H1 (cell line): ENCODE measurements around the gene CAP2. TPM values are rescaled to one million over a fixed set of nuclear protein-coding genes. Genes with fewer than 3 reads are reported as not detected.

Source experiments
- CTCF ChIA-PET: fragments of 300-600 bp; sonication (Branson Sonifier 250); formaldehyde crosslinking; loops from one replicate; lab custom pipeline; 2021; ENCODE audit not compliant: partially characterized antibody; lab: Charles Lee
- POLR2A ChIA-PET: fragments of 300-600 bp; sonication (Branson Sonifier 250); formaldehyde crosslinking; loops from one replicate; lab custom pipeline; 2021; ENCODE audit warnings: inconsistent platforms; ENCODE audit not compliant: partially characterized antibody; lab: Charles Lee
- DNase-seq, 2 experiments: peaks; one replicate each; pipeline versions ENCODE4 v3.0.0 to v3.0.0-alpha.2; 2010 to 2022; ENCODE audit warnings: low spot score in 2 of 2, low read depth in 1 of 2, mixed read lengths in 1 of 2
- FAIRE-seq: peaks from 2 replicates; lab custom pipeline; 2011; peaks lifted over from hg19 to GRCh38; lab: Jason Lieb, UNC
- H2AFZ ChIP-seq: 2 replicates; pipeline ENCODE4 v1.8.1; 2012; ENCODE audit warnings: low read length, inconsistent platforms
- H2AK5ac ChIP-seq: 2 replicates; pipeline ENCODE4 v1.6.1; 2013; ENCODE audit warnings: low read depth, low read length
- H2BK120ac ChIP-seq: replicated peaks from 2 replicates; pipeline ENCODE3; 2013; ENCODE audit warnings: low read depth, low read length, inconsistent platforms
- H2BK12ac ChIP-seq: 2 replicates; pipeline ENCODE4 v1.6.1; 2013; ENCODE audit warnings: low read depth, low read length
- H2BK15ac ChIP-seq: 2 replicates; pipeline ENCODE4 v1.6.1; 2013; ENCODE audit warnings: low read length
- H2BK20ac ChIP-seq: 2 replicates; pipeline ENCODE4 v1.6.1; 2013; ENCODE audit warnings: low read length
- H2BK5ac ChIP-seq: 2 replicates; pipeline ENCODE4 v1.6.1; 2013; ENCODE audit warnings: low read depth, low read length
- H3K14ac ChIP-seq: 2 replicates; pipeline ENCODE4 v1.6.1; 2013; ENCODE audit warnings: inconsistent platforms; ENCODE audit not compliant: insufficient read length
- H3K18ac ChIP-seq: 2 replicates; pipeline ENCODE4 v1.6.1; 2013; ENCODE audit warnings: low read length; ENCODE audit errors: extremely low read depth
- H3K23ac ChIP-seq: 2 replicates; pipeline ENCODE4 v1.6.1; 2013; ENCODE audit warnings: inconsistent platforms; ENCODE audit not compliant: insufficient read length
- H3K23me2 ChIP-seq: 2 replicates; pipeline ENCODE4 v1.6.1; 2013; ENCODE audit warnings: low read depth, low read length
- H3K27ac ChIP-seq: 2 replicates; pipeline ENCODE4 v1.6.1; 2011; ENCODE audit warnings: low read depth, low read length, inconsistent platforms
- H3K27me3 ChIP-seq, 4 experiments: replicated peaks in 1 of 4; 1 replicate in 1 of 4; 2 replicates in 3 of 4; pipeline versions ENCODE4 v1.6.1 to v1.8.1; 2011 to 2013; ENCODE audit warnings: low read length in 3 of 4, mild to moderate bottlenecking in 3 of 4, inconsistent platforms in 2 of 4, mixed read lengths in 2 of 4, moderate library complexity in 1 of 4; ENCODE audit not compliant: control insufficient read depth in 3 of 4, insufficient read depth in 3 of 4; ENCODE audit errors: extremely low read depth in 1 of 4
- H3K36me3 ChIP-seq, 4 experiments: 2 replicates each; pipeline versions ENCODE4 v1.6.1 to v1.8.1; 2011 to 2013; ENCODE audit warnings: mild to moderate bottlenecking in 4 of 4, low read length in 3 of 4, moderate library complexity in 2 of 4, control low read depth in 1 of 4, inconsistent platforms in 1 of 4; ENCODE audit not compliant: insufficient read depth in 4 of 4, control insufficient read depth in 2 of 4
- H3K4ac ChIP-seq: replicated peaks from 2 replicates; pipeline ENCODE3; 2013; ENCODE audit warnings: low read length, low read depth, mixed read lengths, inconsistent platforms; ENCODE audit not compliant: insufficient read length
- H3K4me1 ChIP-seq, 4 experiments: replicated peaks in 1 of 4; 1 replicate in 1 of 4; 2 replicates in 3 of 4; pipeline versions ENCODE4 v1.6.1 to v1.8.1; 2011 to 2013; ENCODE audit warnings: low read length in 3 of 4, inconsistent platforms in 2 of 4, mixed read lengths in 1 of 4; ENCODE audit not compliant: insufficient read depth in 4 of 4, control insufficient read depth in 3 of 4
- H3K4me2 ChIP-seq, 2 experiments: 2 replicates each; pipeline versions ENCODE4 v1.6.1 to v1.8.1; 2011 to 2013; ENCODE audit warnings: low read depth in 2 of 2, low read length in 2 of 2, control low read depth in 1 of 2, inconsistent platforms in 1 of 2, mild to moderate bottlenecking in 1 of 2; ENCODE audit not compliant: insufficient read depth in 1 of 2
- H3K4me3 ChIP-seq, 4 experiments: fragments of 200-600, 300-600 bp in 1 of 4; sonication (generic), shearing (Covaris generic), sonication (Bioruptor Twin) in 1 of 4; 2 replicates each; pipeline versions ENCODE4 v1.5.1 to v1.8.1; 2011 to 2016; ENCODE audit warnings: low read length in 4 of 4, low read depth in 3 of 4, control low read depth in 2 of 4, inconsistent platforms in 2 of 4, mild to moderate bottlenecking in 2 of 4, mixed read lengths in 1 of 4, moderate library complexity in 1 of 4; ENCODE audit not compliant: insufficient read depth in 2 of 4; ENCODE audit errors: extremely low read depth in 1 of 4
- H3K56ac ChIP-seq: replicated peaks from 2 replicates; pipeline ENCODE3; 2013; ENCODE audit warnings: low read depth, mild to moderate bottlenecking, mixed read lengths, low read length, inconsistent platforms; ENCODE audit not compliant: insufficient read length
- H3K79me1 ChIP-seq: 2 replicates; pipeline ENCODE4 v1.6.1; 2013; ENCODE audit warnings: low read depth, low read length, control low read depth
- H3K79me2 ChIP-seq, 2 experiments: 2 replicates each; pipeline versions ENCODE4 v1.6.1 to v1.8.1; 2012 to 2013; ENCODE audit warnings: low read length in 2 of 2, mild to moderate bottlenecking in 2 of 2, inconsistent platforms in 1 of 2; ENCODE audit not compliant: insufficient read depth in 2 of 2, control insufficient read depth in 1 of 2
- H3K9ac ChIP-seq, 4 experiments: replicated peaks in 1 of 4; 1 replicate in 1 of 4; 2 replicates in 3 of 4; pipeline versions ENCODE4 v1.6.1 to v1.8.1; 2011 to 2013; ENCODE audit warnings: low read depth in 3 of 4, low read length in 3 of 4, control low read depth in 2 of 4, mild to moderate bottlenecking in 2 of 4, moderate library complexity in 2 of 4, inconsistent platforms in 1 of 4; ENCODE audit errors: extremely low read depth in 1 of 4
- H3K9me3 ChIP-seq, 2 experiments: 2 replicates each; pipeline versions ENCODE4 v1.6.1 to v1.8.1; 2012 to 2013; ENCODE audit warnings: mild to moderate bottlenecking in 2 of 2, moderate library complexity in 2 of 2, control low read depth in 1 of 2, inconsistent platforms in 1 of 2, low read depth in 1 of 2, low read length in 1 of 2, mixed read lengths in 1 of 2; ENCODE audit not compliant: insufficient read depth in 2 of 2
- H4K20me1 ChIP-seq, 2 experiments: replicated peaks in 1 of 2; 2 replicates each; pipeline versions ENCODE3 to v1.8.1; 2011 to 2013; ENCODE audit warnings: inconsistent platforms in 2 of 2, low read length in 2 of 2, mild to moderate bottlenecking in 1 of 2; ENCODE audit not compliant: insufficient read depth in 2 of 2, control insufficient read depth in 1 of 2
- H4K5ac ChIP-seq: 2 replicates; pipeline ENCODE4 v1.6.1; 2013; ENCODE audit warnings: low read length, low read depth, mixed read lengths, inconsistent platforms; ENCODE audit not compliant: insufficient read length
- H4K8ac ChIP-seq: 2 replicates; pipeline ENCODE4 v1.8.0; 2013; ENCODE audit warnings: mild to moderate bottlenecking, moderate library complexity, low read length, inconsistent platforms; ENCODE audit not compliant: insufficient read depth; ENCODE audit errors: extremely low read depth
- H4K91ac ChIP-seq: replicated peaks from 2 replicates; pipeline ENCODE3; 2013; ENCODE audit warnings: low read length, mixed read lengths, inconsistent platforms; ENCODE audit not compliant: insufficient read length
- JUND ChIP-seq: IDR thresholded peaks from 2 replicates; pipeline ENCODE4 v1.6.1; 2011; ENCODE audit warnings: mild to moderate bottlenecking, improper control_type of control experiment, low read length
- POLR2AphosphoS5 ChIP-seq: IDR thresholded peaks from 2 replicates; pipeline ENCODE4 v1.6.1; 2011; ENCODE audit warnings: low read depth, low read length
- TCF12 ChIP-seq: IDR thresholded peaks from 2 replicates; pipeline ENCODE4 v1.6.1; 2011; ENCODE audit warnings: low read depth, mild to moderate bottlenecking, low read length
- WGBS, 2 experiments: shearing (Covaris generic) in 1 of 2; methylation state at CpG; one replicate each; pipeline versions ENCODE4 v1.1.6 to v1.1.7; 2013 to 2015; ENCODE audit warnings: low lambda C conversion rate in 2 of 2, mixed read lengths in 2 of 2, inconsistent platforms in 1 of 2, low coverage in 1 of 2, missing lambda C conversion rate in 1 of 2; ENCODE audit not compliant: insufficient replicate concordance in 2 of 2, insufficient coverage in 1 of 2, insufficient read length in 1 of 2; ENCODE audit errors: extremely low coverage in 1 of 2, missing lambda C conversion rate in 1 of 2; 5-methylcytosine and 5-hydroxymethylcytosine counted together
- polyA plus RNA-seq, 7 experiments: library from polyadenylated mRNA; depleted of rRNA in 3 of 7; stranded (reverse) in 5 of 7; unstranded in 2 of 7; fragments of >200 nt in 5 of 7; fragments of 200-250 nt in 2 of 7; gene quantifications; 1 replicate in 5 of 7; 2 replicates in 1 of 7; 4 replicates in 1 of 7; pipeline versions ENCODE4 v1.2.1 to v1.2.3, GENCODE V29; 2011 to 2013; ENCODE audit warnings: missing spikeins in 2 of 7, mixed read lengths in 2 of 7
- total RNA-seq: library from RNA; stranded (reverse); fragmentation: NEBNext Ultra II Directional; extraction: Animal tissue kit (Norgen Biotek cat#: 25700); gene quantifications from 2 replicates; pipeline ENCODE4 v1.2.1, GENCODE V29; 2021
- TF ChIP-seq, protein P1 (sequence below): IDR thresholded peaks from 2 replicates; pipeline ENCODE4 v1.6.1; 2012; ENCODE audit warnings: low read length, inconsistent platforms
- TF ChIP-seq, protein P2 (sequence below): IDR thresholded peaks from 2 replicates; pipeline ENCODE4 v1.6.1; 2011; ENCODE audit warnings: low read depth, mild to moderate bottlenecking, low read length; ENCODE audit not compliant: insufficient read depth

Gene CAP2
- total and polyA plus RNA-seq, 2 of the 8 experiments (the other 6 are each of a cell fraction or from before 2014, with no cell fraction given), result 7.2 to 10.0 TPM

DNA sequence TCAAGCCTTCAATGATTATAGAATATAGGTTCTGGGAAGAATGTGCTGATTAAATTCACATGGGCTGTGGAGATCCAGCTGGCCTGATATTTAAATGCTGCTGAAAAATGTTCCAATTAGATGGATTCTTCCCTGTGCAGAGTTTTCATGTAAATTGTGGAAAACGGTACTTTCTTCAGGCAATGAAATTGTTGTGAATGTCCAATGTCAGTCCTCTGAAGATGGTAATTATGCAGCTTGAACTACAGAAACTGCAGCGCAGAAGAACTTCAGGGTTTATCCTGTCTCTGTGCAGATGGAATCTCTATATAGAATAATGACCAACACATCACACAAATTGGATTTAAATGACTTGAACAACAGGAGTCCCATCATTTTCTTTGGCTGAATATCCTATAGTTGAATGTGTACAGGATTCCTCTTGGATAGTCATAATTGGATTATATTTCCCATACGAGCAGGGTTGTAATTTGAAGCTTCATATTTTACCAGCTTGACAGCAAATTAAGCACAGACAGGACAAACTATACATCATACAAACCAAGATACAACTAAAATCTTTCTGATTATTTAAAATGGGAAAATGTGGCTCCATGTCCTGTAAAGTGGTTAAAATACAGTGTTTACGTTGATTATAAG lies 82.3 kb downstream of the CAP2 start:
- no peak overlapping the region for H3K18ac ChIP-seq
- no peak overlapping the region for H2BK15ac ChIP-seq
- no peak overlapping the region for H2BK5ac ChIP-seq
- FAIRE-seq (no peak), DNase-seq (no peak)
- CTCF ChIA-PET, result interaction anchor here (0.9 kb wide), 1 partner anchor 9 kb away, joined by 3 read pairs; no protein-coding TSS in a partner anchor
- H4K8ac ChIP-seq, result no peak overlapping the region
- 83% methylated on average over 4 of the region's 4 CpGs; no CpG with 5 or more reads in 1 of the 2 experiments for WGBS, 2 experiments
- H4K20me1 ChIP-seq, result no peaks in the 10 kb centered on the region
- no peaks in the 10 kb centered on the region for H3K4me1 ChIP-seq
- no peaks in the 10 kb centered on the region for H3K9me3 ChIP-seq
- no peak overlapping the region for H2BK20ac ChIP-seq
- H3K4me2 ChIP-seq, result no peak overlapping the region
- no peak overlapping the region for H2BK12ac ChIP-seq
- no peak overlapping the region for H3K4me3 ChIP-seq
- H3K9ac ChIP-seq, result no peak overlapping the region
- no peaks in the 10 kb centered on the region for H3K79me2 ChIP-seq
- no peak overlapping the region for H3K14ac ChIP-seq
- POLR2A ChIA-PET, result no interaction called here
- no peaks in the 10 kb centered on the region for H3K79me1 ChIP-seq
- H4K5ac ChIP-seq, result no peak overlapping the region
- H2AK5ac ChIP-seq, result no peak overlapping the region
- no peak overlapping the region for H3K56ac ChIP-seq
- H2AFZ ChIP-seq, result no peak overlapping the region
- no peaks in the 10 kb centered on the region for H3K36me3 ChIP-seq
- H3K23me2 ChIP-seq, result no peaks in the 10 kb centered on the region
- H3K27me3 ChIP-seq, result no peaks in the 10 kb centered on the region
- H3K23ac ChIP-seq, result no peak overlapping the region
- no peak overlapping the region for H2BK120ac ChIP-seq
- no peak overlapping the region for H4K91ac ChIP-seq
- H3K4ac ChIP-seq, result no peak overlapping the region
- H3K27ac ChIP-seq, result no peak overlapping the region
- TF ChIP-seq, protein P1, sequence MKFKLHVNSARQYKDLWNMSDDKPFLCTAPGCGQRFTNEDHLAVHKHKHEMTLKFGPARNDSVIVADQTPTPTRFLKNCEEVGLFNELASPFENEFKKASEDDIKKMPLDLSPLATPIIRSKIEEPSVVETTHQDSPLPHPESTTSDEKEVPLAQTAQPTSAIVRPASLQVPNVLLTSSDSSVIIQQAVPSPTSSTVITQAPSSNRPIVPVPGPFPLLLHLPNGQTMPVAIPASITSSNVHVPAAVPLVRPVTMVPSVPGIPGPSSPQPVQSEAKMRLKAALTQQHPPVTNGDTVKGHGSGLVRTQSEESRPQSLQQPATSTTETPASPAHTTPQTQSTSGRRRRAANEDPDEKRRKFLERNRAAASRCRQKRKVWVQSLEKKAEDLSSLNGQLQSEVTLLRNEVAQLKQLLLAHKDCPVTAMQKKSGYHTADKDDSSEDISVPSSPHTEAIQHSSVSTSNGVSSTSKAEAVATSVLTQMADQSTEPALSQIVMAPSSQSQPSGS, result no peak
- TF ChIP-seq TCF12 (no peak), POLR2AphosphoS5 (no peak), JUND (no peak)
- TF ChIP-seq, protein P2, sequence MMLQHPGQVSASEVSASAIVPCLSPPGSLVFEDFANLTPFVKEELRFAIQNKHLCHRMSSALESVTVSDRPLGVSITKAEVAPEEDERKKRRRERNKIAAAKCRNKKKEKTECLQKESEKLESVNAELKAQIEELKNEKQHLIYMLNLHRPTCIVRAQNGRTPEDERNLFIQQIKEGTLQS, result no peak
